Glomerular visceral epithelial cell (primary cell): ENCODE measurements around the gene CAPS.
A peak's percentile ranks its signal among the peaks of the same experiment; 100 is the strongest.

Experiments used
- DNase-seq: peaks from one replicate; pipeline ENCODE4 v3.0.0-alpha.2; 2016; ENCODE audit errors: extremely low spot score

Gene CAPS

DNA sequence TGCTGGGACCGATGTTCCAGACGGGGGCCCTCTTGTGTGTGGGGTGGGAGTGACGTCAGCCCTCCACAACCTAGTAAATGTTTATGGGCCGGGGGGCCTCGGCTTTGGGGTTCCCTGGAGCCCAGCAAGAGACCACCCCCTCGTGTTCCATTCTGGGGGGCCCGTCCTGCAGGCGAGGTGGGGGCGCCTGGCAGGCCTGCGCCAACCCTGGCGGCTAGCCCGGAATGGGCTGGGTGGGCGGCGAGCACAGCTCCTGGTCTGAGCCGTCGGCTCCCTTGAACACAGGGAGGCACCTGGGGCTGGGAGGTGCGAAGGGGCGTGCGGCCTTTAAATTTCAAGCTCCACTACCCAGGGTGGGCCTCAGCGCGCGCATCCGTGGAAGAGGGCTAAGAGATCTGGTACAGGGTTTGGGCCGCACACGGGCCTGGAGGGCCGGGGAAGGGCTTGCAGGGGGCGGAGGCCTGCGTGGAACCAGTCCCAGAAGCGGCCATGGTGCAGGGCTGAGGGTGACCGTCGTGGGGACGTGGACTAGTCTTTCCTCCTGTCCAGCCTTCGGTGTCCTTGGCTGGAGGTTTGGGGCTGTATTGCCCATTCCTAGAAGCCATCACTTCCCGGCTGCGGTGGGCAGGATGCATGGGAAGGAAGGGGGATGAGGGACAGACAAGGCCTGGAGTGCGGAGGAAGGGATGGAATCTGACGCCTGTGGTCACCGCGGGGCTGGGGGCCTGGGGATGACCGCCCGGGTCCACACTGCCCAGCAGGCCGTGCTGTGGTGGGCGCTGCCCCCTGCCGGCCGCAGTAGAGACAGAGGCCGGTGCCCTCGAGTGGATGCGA is 21.9 kb upstream of the CAPS start:
- peak; percentile 64 for DNase-seq

DNA sequence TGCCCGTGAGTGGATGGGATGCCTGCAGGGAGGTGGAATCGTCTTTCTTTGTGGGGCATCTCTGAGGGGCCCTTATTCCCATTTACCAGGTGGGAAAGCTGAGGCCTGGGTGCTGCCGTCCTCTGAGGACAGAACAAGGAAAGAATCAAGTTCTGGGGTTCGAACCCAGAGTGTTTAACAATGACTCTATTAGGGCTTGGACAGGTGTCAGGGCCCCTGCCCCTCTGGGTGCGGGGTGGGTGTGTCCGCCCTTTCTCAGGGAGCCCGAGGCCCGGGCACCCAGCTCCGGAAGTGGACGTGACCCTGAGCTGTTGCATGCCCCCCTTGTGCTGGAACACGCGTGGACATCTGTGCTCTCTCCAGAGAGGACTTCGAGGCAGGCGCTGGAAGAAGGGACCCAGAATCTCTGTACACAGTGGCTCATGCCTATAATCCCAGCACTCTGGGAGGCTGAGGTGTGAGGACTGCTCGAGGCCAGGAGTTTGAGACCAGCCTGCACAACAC is 21.2 kb upstream of the CAPS start:
- no peak for DNase-seq

DNA sequence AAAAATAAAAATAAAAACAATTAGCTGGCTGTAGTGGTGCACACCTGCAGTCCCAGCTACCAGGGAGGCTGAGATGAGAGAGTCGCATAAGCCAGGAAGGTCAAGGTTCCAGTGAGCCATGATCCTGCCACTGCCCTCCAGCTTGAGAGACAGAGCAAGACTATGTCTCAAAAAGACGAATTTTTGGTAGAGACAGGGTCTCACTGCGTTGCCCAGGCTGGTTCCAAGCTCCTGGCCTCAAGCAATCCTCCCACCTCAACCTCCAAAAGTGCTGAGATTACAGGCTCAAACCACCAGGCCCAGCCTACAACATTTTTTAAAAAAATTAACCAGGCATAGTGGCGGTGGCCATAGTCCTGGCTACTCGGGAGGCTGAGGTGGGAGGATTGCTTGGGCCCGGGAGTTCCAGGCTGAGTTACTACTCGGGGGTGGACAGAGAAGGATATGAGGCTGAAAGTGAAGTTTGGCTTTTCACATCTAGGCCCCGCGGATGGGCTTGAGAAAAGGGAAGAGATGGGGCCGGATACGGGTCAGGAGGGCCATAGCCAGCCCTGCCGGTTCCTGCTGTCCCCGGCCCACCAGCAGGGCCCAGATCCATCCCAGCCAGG is 20.7 kb upstream of the CAPS start:
- DNase-seq: no peak

DNA sequence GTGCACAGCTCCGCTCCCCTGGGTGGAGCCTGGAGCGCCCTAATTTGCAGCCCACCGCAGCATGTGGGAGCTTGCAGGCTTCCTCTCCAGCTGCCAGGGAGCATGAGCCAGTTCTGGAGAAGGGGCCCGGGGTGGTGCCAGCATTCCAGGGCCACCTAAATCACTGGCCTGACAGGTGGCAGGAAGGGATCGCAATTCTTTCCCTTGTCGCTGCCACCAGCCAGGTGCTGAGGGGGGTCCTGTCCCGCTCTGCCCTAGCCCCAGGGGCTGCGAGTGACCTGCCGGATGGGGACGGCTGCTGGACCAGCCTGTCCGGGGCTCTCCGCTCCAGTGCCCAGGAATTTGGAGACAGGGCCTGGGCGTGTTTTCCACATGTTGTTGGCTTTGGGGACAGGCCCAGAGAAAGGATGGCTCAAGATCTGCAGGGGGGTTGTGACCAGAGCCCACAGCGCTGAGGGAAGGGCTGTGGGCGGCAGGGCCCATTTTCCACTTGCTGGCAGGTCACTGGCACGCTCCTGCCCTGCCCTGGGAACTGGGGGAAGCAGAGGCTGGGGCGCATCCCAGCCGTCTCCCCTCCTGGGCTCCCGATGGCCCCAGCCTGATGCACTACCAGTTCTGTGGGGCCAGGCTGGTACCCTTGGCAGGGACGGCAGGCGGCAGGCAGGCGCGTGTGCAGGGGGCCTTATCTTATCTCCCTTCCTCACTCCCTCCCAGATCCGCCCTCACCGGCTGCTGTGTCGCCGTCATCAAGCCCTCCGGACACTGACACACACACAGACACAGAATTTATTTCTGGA is 19.9 kb upstream of the CAPS start:
- no peak for DNase-seq

DNA sequence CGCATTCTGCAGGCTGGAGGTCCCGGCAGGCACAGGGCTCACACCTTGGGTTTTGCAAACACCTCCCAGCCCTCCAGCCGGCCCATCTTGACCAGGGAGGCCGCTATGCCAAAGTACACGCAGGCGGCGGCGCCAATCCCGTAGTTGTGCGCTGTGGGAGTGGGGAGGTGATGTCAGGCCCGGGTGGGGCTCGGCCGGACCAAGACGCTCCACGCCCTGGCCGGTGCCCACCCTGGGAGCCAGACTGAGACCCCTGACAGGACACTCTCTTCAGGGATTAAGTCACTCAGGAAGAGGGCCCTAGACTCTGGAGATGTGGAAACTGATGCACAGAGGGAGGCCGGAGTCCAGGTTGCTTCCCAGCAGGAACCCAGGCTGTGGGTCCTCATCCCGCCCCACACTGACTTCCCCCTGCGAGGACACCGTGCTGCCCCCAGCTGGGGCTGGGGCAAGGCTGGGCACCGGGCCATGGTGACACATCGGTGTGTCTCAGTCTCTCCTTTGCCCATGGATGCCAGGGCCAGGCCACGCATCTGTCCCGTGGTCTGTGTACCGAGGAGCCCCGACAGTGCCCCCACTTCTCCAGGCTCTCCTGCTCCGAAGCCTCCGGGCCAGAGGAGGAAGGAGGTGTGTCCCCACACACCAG is 19.2 kb upstream of the CAPS start:
- DNase-seq: no peak

DNA sequence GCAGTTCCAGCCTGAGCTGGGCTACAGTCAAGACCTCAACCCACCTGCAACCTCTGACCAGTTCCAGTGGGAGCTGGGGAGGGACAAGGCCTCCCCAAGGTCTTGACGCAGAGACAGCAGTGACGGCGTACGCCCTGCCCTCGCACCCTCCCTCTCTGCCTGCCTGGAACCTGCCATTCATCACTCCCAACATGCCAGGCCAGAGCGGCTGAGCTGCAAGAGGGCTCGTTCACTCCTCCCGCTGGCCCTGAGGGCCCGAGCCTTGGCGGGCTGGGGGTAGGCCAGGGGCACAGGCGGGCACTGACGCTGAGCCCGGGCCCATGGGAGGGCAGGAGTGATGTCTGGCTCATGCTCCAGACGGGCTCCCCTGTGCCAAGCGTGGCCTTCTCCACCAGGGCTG is 18.6 kb upstream of the CAPS start:
- no peak for DNase-seq

DNA sequence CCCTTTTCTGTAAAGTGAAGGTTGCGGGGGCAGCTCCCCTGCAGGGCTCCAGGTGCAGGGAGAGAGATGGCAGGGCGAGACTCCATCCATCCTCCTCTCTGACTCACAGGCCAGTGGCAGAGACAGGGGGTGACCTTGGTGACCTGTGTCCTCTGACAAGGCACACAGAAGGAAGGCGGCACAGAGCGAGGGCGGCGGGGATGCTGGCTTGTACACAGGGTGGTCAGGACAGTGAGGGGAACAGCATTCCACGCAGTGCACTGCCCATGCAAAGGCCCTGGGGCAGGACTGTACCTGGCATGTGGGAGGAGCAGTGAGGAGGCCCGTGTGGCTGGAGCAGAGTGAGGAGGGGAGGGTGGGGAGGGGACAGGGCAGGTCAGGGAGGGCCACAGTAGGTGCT is 18.2 kb upstream of the CAPS start:
- no peak for DNase-seq

DNA sequence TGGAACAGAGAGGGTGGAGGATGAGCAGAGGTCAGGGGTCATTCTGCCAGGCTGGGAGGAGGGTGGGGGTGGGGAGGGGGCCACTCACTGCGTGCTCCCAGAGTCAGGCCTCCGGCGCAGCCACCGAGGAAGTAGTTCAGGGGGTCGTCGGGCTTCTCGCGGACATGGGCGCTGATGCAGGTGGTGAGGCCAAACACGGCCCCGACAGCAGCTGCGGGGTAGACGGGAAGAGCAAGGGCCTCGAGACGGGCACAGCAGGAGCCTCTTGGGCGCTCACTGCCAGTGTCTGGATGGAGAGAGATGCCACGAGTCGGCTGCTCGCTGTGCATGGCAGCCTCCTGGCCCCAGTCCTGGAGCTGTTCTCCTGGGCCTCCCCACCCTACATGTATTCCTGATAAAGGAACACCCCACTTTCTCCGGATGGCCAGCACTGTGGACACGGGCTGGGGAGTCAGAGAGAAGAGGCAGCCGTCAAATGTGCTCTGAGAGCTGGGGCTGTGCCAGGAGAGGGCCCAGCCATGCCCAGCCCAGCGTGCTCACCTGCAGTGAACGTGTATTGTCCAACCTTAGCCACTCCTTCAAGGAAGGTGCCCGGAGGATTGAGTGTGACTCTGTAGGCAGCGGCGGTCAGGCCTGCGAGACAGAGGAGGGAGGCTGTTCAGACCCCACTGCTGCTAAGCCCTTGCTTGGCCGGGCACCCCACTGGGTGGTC is 17.5 kb upstream of the CAPS start:
- no peak for DNase-seq

DNA sequence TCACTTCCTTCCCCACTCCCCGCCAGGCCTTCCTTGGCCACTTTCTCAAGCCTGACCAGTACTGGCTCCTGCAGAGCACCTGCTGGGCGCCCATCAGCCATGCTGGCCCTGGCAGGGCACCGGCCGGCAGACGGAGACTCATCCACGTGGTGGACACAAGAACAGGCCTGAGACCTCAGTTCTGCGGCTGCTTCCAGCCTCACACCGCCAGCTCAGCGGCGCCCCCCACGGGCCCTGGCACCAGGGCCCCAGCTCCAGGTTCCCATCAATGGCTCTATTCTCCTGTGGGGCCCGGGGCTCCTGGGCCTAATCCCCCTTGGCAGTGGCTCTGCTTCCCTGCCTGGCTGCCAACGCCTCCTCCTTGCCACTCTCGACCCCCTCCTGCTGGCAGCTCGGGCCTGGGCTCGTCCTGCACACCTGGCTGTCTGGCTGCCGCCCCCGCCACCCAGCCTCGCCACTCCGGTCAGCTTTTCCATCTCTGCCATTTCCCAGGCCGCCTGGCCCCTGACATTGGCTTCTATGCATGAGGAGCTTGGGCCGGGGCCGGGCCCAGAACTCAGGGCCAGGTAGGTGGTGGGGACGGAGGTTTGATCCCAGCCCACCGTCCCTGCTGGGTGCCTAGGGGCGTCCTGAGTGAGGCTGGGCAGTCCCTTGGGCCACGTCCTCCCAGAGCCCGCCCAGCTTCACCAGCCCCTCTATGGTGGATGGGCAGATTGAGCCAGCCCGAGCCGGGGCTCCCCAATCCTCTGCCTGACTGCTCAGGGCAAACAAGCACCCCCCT is 16.7 kb upstream of the CAPS start:
- DNase-seq: no peak

DNA sequence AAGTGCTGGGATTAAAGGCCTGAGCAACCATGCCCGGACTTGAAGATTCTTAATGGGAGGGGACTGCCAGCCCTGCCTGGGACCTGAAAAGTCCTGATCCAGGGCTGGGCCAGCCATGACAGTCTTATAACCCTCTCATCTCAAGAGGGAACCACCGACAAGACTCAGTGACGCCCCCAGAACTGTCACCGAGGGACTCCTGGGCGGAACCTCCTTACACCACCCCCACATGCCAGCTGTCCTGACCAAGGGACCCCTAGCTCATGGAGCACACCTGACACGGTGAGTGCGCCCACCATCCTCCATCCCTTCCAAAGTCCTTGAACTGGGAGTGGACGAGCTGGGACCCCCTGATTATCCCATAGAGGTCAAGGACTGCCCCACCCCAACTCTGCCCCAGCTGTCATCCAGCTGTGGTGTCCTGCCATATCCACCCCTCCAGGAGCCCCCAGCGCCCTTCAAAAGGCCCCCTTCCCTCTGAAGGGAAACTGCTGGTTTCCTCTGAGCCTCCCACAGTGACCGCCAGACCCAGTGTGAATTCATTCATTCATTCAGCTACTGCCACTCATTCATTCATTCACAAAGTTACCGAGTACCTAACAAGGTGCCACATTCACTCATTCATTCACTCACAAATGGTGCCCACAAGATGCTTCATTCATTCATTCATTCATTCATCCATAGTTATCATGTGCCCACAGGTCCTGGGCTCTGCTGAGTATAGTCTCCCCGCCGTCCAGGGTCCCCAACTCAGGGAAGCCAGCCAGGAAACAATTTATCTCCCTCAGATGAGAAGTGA is 14.1 kb upstream of the CAPS start:
- no peak for DNase-seq

DNA sequence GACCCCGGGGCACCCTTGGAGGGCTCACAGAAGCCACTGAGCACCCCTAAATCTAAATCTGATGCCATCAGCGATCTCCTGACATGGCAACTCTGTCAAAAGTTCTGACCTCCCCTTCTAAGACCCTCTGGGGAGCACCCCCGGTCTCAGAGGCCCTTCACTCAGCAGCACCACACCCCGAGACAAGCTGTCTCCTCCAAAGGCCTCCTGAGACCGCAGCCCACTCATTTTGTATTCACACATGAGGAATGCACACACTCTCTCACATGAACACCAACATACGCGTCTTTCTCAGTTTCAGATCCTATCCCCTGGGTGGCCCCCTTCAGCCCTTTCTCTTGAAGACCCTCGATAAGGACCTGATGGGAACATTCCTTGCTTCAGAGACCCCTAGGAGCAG is 13.1 kb upstream of the CAPS start:
- no peak for DNase-seq

DNA sequence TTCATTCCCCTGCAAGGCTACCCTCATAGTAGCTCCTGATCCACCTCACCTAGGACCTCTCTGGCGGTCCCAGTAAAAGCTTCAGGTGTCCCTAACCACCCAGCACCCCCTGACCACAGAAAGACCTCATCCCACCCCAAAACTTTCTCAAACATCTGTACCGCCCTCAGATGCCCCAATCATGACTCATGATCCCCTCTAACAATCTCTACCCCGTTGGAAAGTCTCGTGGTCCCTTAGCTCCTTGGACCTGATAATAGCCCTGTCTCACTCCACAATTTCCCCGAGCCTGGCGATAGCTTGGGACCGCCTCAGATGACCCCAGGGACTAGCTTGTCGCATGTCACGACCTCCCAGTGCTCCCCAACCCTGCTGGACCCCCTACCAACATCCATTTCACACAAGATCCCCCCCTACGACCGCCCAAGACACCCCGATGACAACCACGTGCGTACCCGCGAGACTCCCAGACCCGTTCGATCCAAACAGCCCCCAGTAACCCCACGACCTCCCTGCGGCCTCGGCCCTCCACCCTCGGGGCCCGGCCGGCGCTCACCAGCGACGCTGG is 10.9 kb upstream of the CAPS start:
- peak; percentile 40 for DNase-seq

DNA sequence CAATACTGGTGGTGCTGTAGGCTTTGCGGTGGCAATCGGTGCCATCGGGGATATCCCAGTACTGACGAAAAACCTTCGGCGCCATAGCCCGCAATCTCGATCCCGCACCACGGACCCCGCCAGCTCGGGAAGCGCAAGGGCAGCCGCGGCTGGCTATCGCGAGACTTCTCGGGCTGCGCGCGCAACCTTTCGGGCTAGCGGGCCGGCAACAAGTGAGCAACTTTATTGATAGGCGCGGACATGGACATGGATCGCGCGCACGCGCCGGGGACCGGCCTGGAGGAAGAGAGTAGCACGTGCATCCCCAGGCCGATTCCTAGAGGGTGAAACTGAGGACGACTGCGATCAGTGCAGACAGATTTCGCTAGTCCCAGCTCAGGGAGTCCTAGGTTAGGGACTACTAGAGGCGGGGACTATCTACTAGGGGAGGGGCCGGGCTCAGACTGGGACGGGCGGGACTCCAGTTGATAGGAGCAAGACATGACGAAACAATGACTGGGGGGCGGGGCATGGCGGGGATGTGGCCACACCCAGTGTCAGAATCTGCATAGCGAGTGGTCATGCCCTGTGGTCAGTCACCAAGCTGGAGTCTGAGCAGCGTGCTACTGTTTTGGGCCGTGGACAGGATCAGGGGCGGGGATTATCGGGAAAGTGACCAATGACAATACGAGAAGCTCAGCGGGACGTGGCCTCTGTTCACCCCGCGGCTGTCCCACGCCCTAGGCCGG is 10.3 kb upstream of the CAPS start, which contains the start of gene NDUFA11:
Gene NDUFA11 (minus strand): TSS at position 167 of the 728 bp plus-strand sequence. CDS start 82 bp downstream, at position 85.
- DNase-seq: peak; percentile 96

DNA sequence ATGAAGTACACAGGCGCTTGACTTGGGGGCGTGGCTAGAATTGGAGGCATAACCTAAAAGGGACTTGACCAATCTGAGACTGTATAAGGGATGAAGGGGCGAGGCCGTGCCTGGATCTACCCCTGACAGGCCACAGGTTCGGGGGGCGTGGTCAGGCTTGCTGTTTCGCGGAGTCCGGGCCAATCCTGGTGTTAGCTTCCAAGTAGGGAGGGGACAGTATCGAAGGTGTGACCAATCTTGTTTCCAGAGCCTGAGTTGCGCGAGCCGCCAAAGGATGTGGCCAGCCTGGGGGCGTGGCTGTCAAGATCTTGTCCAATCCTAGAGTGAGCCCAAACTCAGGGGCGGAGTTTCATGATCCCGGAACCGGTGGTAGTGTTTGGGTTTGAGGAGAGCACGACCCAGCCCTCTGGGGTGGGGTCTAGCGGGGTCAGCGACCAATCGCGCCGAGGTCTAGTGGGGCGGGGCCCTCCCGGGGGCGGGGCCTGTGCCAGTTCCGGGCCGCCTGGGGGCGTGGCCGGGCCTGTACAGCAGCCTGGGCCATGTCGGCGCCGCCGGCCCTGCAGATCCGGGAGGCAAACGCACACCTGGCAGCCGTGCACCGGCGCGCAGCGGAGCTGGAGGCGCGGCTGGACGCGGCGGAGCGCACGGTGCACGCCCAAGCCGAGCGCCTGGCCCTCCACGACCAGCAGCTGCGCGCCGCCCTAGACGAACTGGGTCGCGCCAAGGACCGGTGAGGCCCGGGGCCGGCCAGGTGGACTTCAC is 9.5 kb upstream of the CAPS start, which contains the start of gene VMAC:
Gene VMAC (plus strand): TSS at position 521 of the 762 bp plus-strand sequence. CDS start 19 bp downstream, at position 540.
- DNase-seq: peak; percentile 100

DNA sequence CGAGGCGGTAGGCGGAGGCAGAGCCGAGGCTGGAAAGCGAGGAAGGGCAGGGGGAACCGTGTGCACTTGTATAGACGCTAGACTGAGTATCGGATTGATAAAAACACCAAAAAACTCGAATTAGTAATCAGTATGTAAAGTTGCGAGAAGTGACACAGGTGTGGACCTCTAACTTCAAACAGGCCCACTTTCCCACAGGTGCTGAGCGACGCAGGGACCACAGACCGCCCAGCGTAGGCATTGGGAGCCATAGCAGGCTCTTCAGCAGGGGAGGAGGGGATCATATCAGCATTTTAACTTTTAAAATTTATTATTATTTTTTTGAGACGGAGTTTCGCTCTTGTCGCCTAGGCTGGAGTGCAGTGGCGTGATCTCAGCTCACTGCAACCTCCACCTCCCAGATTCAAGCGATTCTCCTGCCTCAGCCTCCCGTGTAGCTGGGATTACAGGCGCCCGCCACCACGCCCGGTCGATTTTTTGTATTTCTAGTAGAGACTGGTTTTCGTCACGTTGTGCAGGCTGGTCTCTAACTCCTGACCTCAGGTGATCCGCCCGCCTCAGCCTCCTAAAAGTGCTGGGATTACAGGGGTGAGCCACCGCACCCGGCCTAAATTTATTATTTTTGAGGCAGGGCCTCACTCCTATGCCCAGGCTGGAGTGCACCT is 8.8 kb upstream of the CAPS start:
- no peak for DNase-seq

DNA sequence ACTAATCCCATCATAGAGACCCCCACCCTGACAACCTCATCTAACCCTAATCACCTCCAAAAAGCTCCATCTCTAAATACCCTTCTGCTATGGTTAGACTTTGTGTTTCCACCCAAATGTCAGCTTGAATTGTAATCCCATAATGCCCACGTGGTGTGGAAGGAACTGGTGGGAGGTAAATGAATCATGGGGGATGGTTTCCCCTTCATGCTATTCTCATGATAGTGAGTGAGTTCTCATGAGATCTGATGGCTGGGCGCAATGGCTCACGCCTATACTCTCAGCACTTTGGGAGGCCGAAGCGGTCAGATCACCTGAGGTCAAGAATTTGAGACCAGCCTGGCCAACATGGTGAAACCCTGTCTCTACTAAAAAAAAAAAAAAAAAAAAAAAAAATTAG is 6.8 kb upstream of the CAPS start:
- DNase-seq: no peak

DNA sequence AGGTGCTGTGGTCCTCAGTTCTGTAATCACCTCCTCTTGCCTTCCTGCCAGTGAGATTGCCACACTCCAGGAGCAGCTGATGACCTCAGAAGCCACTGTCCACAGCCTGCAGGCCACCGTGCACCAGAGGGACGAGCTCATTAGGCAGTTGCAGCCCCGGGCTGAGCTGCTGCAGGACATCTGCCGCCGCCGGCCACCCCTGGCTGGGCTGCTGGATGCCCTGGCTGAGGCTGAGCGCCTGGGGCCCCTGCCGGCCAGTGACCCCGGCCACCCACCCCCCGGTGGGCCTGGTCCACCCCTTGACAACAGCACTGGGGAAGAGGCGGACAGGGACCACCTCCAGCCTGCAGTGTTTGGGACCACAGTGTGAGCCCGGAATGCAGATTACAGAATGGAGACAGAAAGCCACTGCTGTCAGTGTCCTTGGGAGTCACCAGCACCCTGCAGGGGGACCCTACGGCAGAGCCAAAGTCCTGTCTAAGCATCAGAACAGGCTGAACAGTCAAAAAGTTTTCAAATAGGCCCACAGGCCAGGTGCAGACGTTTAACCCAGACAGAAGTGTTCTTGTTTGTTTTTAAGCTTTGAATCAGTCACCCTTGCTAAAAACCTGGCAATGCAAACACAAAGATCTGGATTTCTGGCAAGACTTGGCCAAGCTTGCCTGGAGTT is 5.1 kb upstream of the CAPS start:
- no peak for DNase-seq
